Measurements from ENCODE around the gene TRIP4.

TRIP4 gene

GRCh38 chr15:64460206-64460723 lies 72.6 kb downstream of the TRIP4 start, which contains the start of gene ZNF609:
TSS of gene ZNF609 (plus strand) at chr15:64460578. CDS start at chr15:64499420, 38,842 bp downstream.
- Histone ChIP-seq H3K27ac (ENCODE audit: low read depth, low read length) (no peak within 1 kb of the TSS), H3K4me3 (ENCODE audit: low read depth in 1 of 2, low read length in 2 of 2) (peak within 1 kb of the TSS; percentile 78 to 79), H3K36me3 (ENCODE audit: control insufficient read depth in 1 of 2, insufficient read depth in 2 of 2, low read length in 2 of 2) (peaks cover 7 to 12% of the 10 kb centered on the region in 2 donors), H3K27me3 (ENCODE audit: control insufficient read depth in 1 of 2, insufficient read depth in 2 of 2, low read length in 2 of 2) (no peaks in the 10 kb centered on the region), H3K4me1 (ENCODE audit: control insufficient read depth in 1 of 2, insufficient read depth in 2 of 2, low read length in 2 of 2) (peaks cover 39 to 43% of the 10 kb centered on the region in 2 donors), H3K9ac (ENCODE audit: low read depth in 1 of 2, low read length in 2 of 2) (peak within 1 kb of the TSS; percentile 45 to 56), H3K9me3 (ENCODE audit: control insufficient read depth in 1 of 2, low read length in 2 of 2) (no peaks in the 10 kb centered on the region)

- peaks cover 4 to 9% of the 10 kb centered on the region in 2 donors for H3K36me3 ChIP-seq (ENCODE audit: control insufficient read depth in 1 of 2, insufficient read depth in 2 of 2, low read length in 2 of 2)
- no peak overlapping the region for H3K27ac ChIP-seq (ENCODE audit: low read depth, low read length)
- peak overlapping the region; percentile 78 to 79 for H3K4me3 ChIP-seq (ENCODE audit: low read depth in 1 of 2, low read length in 2 of 2)
- H3K9me3 ChIP-seq (ENCODE audit: control insufficient read depth in 1 of 2, low read length in 2 of 2) = no peaks in the 10 kb centered on the region
- peaks cover 39 to 43% of the 10 kb centered on the region in 2 donors for H3K4me1 ChIP-seq (ENCODE audit: control insufficient read depth in 1 of 2, insufficient read depth in 2 of 2, low read length in 2 of 2)
- H3K27me3 ChIP-seq (ENCODE audit: control insufficient read depth in 1 of 2, insufficient read depth in 2 of 2, low read length in 2 of 2) = no peaks in the 10 kb centered on the region
- H3K9ac ChIP-seq (ENCODE audit: low read depth in 1 of 2, low read length in 2 of 2) = peak overlapping the region; percentile 13 to 49
Observed at GRCh38 chr15:64460724-64461720, 73.4 kb downstream of the TRIP4 start.

- no peaks in the 10 kb centered on the region for H3K9me3 ChIP-seq (ENCODE audit: control insufficient read depth in 1 of 2, low read length in 2 of 2)
- peaks cover 2 to 6% of the 10 kb centered on the region in 2 donors for H3K36me3 ChIP-seq (ENCODE audit: control insufficient read depth in 1 of 2, insufficient read depth in 2 of 2, low read length in 2 of 2)
- no peak overlapping the region for H3K27ac ChIP-seq (ENCODE audit: low read depth, low read length)
- H3K4me1 ChIP-seq (ENCODE audit: control insufficient read depth in 1 of 2, insufficient read depth in 2 of 2, low read length in 2 of 2) = peaks cover 39 to 43% of the 10 kb centered on the region in 2 donors
- H3K9ac ChIP-seq (ENCODE audit: low read depth in 1 of 2, low read length in 2 of 2) = peak overlapping the region; percentile 13 to 49
- H3K4me3 ChIP-seq (ENCODE audit: low read depth in 1 of 2, low read length in 2 of 2) = peak overlapping the region; percentile 78 to 79
- no peaks in the 10 kb centered on the region for H3K27me3 ChIP-seq (ENCODE audit: control insufficient read depth in 1 of 2, insufficient read depth in 2 of 2, low read length in 2 of 2)
Observed at GRCh38 chr15:64461721-64462162, 74.1 kb downstream of the TRIP4 start.

- no peaks in the 10 kb centered on the region for H3K27me3 ChIP-seq (ENCODE audit: control insufficient read depth in 1 of 2, insufficient read depth in 2 of 2, low read length in 2 of 2)
- peaks cover 0 to 4% of the 10 kb centered on the region in 2 donors for H3K36me3 ChIP-seq (ENCODE audit: control insufficient read depth in 1 of 2, insufficient read depth in 2 of 2, low read length in 2 of 2)
- no peak overlapping the region for H3K9ac ChIP-seq (ENCODE audit: low read depth in 1 of 2, low read length in 2 of 2)
- peaks cover 39 to 43% of the 10 kb centered on the region in 2 donors for H3K4me1 ChIP-seq (ENCODE audit: control insufficient read depth in 1 of 2, insufficient read depth in 2 of 2, low read length in 2 of 2)
- H3K4me3 ChIP-seq (ENCODE audit: low read depth in 1 of 2, low read length in 2 of 2) = peak overlapping the region; percentile 78 to 79
- no peak overlapping the region for H3K27ac ChIP-seq (ENCODE audit: low read depth, low read length)
- H3K9me3 ChIP-seq (ENCODE audit: control insufficient read depth in 1 of 2, low read length in 2 of 2) = no peaks in the 10 kb centered on the region
Observed at GRCh38 chr15:64462492-64462891, 74.9 kb downstream of the TRIP4 start.

- Histone ChIP-seq H3K36me3 (ENCODE audit: control insufficient read depth in 1 of 2, insufficient read depth in 2 of 2, low read length in 2 of 2) (no peaks in the 10 kb centered on the region), H3K27me3 (ENCODE audit: control insufficient read depth in 1 of 2, insufficient read depth in 2 of 2, low read length in 2 of 2) (no peaks in the 10 kb centered on the region), H3K9ac (ENCODE audit: low read depth in 1 of 2, low read length in 2 of 2) (no peak overlapping the region), H3K4me1 (ENCODE audit: control insufficient read depth in 1 of 2, insufficient read depth in 2 of 2, low read length in 2 of 2) (peaks cover 36 to 40% of the 10 kb centered on the region in 2 donors), H3K4me3 (ENCODE audit: low read depth in 1 of 2, low read length in 2 of 2) (no peak overlapping the region), H3K9me3 (ENCODE audit: control insufficient read depth in 1 of 2, low read length in 2 of 2) (no peaks in the 10 kb centered on the region), H3K27ac (ENCODE audit: low read depth, low read length) (no peak overlapping the region)
Observed at GRCh38 chr15:64464276-64465005, 76.8 kb downstream of the TRIP4 start.

- Histone ChIP-seq H3K27ac (ENCODE audit: low read depth, low read length) (no peak overlapping the region), H3K36me3 (ENCODE audit: control insufficient read depth in 1 of 2, insufficient read depth in 2 of 2, low read length in 2 of 2) (no peaks in the 10 kb centered on the region), H3K4me1 (ENCODE audit: control insufficient read depth in 1 of 2, insufficient read depth in 2 of 2, low read length in 2 of 2) (peaks cover 27 to 30% of the 10 kb centered on the region in 2 donors), H3K4me3 (ENCODE audit: low read depth in 1 of 2, low read length in 2 of 2) (no peak overlapping the region), H3K9me3 (ENCODE audit: control insufficient read depth in 1 of 2, low read length in 2 of 2) (no peaks in the 10 kb centered on the region), H3K27me3 (ENCODE audit: control insufficient read depth in 1 of 2, insufficient read depth in 2 of 2, low read length in 2 of 2) (no peaks in the 10 kb centered on the region), H3K9ac (ENCODE audit: low read depth in 1 of 2, low read length in 2 of 2) (no peak overlapping the region)
Observed at GRCh38 chr15:64466408-64467141, 78.9 kb downstream of the TRIP4 start.

- H3K27ac ChIP-seq (ENCODE audit: low read depth, low read length) = no peak overlapping the region
- no peaks in the 10 kb centered on the region for H3K4me1 ChIP-seq (ENCODE audit: control insufficient read depth in 1 of 2, insufficient read depth in 2 of 2, low read length in 2 of 2)
- H3K27me3 ChIP-seq (ENCODE audit: control insufficient read depth in 1 of 2, insufficient read depth in 2 of 2, low read length in 2 of 2) = no peaks in the 10 kb centered on the region
- no peak overlapping the region for H3K4me3 ChIP-seq (ENCODE audit: low read depth in 1 of 2, low read length in 2 of 2)
- peaks cover 0 to 3% of the 10 kb centered on the region in 2 donors for H3K36me3 ChIP-seq (ENCODE audit: control insufficient read depth in 1 of 2, insufficient read depth in 2 of 2, low read length in 2 of 2)
- no peaks in the 10 kb centered on the region for H3K9me3 ChIP-seq (ENCODE audit: control insufficient read depth in 1 of 2, low read length in 2 of 2)
- no peak overlapping the region for H3K9ac ChIP-seq (ENCODE audit: low read depth in 1 of 2, low read length in 2 of 2)
Observed at GRCh38 chr15:64472161-64472560, 84.5 kb downstream of the TRIP4 start.

GRCh38 chr15:64474846-64475245 lies 87.2 kb downstream of the TRIP4 start:
- no peak overlapping the region for H3K9ac ChIP-seq (ENCODE audit: low read depth in 1 of 2, low read length in 2 of 2)
- H3K27ac ChIP-seq (ENCODE audit: low read depth, low read length) = no peak overlapping the region
- H3K9me3 ChIP-seq (ENCODE audit: control insufficient read depth in 1 of 2, low read length in 2 of 2) = no peaks in the 10 kb centered on the region
- H3K36me3 ChIP-seq (ENCODE audit: control insufficient read depth in 1 of 2, insufficient read depth in 2 of 2, low read length in 2 of 2) = peaks cover 0 to 3% of the 10 kb centered on the region in 2 donors
- H3K4me1 ChIP-seq (ENCODE audit: control insufficient read depth in 1 of 2, insufficient read depth in 2 of 2, low read length in 2 of 2) = no peaks in the 10 kb centered on the region
- no peaks in the 10 kb centered on the region for H3K27me3 ChIP-seq (ENCODE audit: control insufficient read depth in 1 of 2, insufficient read depth in 2 of 2, low read length in 2 of 2)
- no peak overlapping the region for H3K4me3 ChIP-seq (ENCODE audit: low read depth in 1 of 2, low read length in 2 of 2)

GRCh38 chr15:64476550-64476949 lies 88.9 kb downstream of the TRIP4 start:
- Histone ChIP-seq H3K4me3 (ENCODE audit: low read depth in 1 of 2, low read length in 2 of 2) (no peak overlapping the region), H3K36me3 (ENCODE audit: control insufficient read depth in 1 of 2, insufficient read depth in 2 of 2, low read length in 2 of 2) (peaks cover 0 to 3% of the 10 kb centered on the region in 2 donors), H3K27ac (ENCODE audit: low read depth, low read length) (no peak overlapping the region)

More at GRCh38 chr15:64476550-64476949, 88.9 kb downstream of the TRIP4 start:
- Histone ChIP-seq H3K27me3 (ENCODE audit: control insufficient read depth in 1 of 2, insufficient read depth in 2 of 2, low read length in 2 of 2) (no peaks in the 10 kb centered on the region), H3K9me3 (ENCODE audit: control insufficient read depth in 1 of 2, low read length in 2 of 2) (no peaks in the 10 kb centered on the region), H3K9ac (ENCODE audit: low read depth in 1 of 2, low read length in 2 of 2) (no peak overlapping the region), H3K4me1 (ENCODE audit: control insufficient read depth in 1 of 2, insufficient read depth in 2 of 2, low read length in 2 of 2) (no peaks in the 10 kb centered on the region)
